SHP77 (cell line): ENCODE measurements around the gene FOXA3.

Experiments used
- DNase-seq, 2 experiments: peaks; one replicate each; lab custom pipeline; 2025; lab: John Stamatoyannopoulos, UW

The FOXA3 gene

GRCh38 chr19:45919678-45920077 lies 55.6 kb downstream of the FOXA3 start:
- DNase-seq = no peak

DNA sequence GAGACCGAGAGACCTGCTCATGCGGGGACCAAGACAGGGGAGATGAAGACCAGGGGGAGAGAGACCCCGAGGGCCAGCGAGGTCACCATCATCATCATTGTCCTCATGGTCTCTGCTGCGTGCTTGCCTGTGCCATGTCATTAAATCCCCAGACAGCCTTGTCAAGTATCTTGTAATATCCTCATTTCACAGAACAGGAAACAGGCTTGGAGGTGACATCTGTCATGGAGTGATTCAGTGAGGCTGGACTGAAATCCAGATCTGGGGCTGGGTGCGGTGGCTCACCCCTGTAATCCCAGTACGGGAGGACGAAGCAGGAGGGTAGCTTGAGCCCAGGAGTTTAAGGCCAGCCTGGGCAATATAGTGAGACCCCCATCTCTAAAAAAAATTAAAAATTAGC lies 56.3 kb downstream of the FOXA3 start:
- DNase-seq = no peak

GRCh38 chr19:45922281-45922680 lies 58.2 kb downstream of the FOXA3 start:
- peak in 1 of 2 experiments; percentile 10 for DNase-seq
